HepG2 (cell line): Measurements from ENCODE around the gene MLLT11. TPM values are rescaled to one million over a fixed set of nuclear protein-coding genes. Genes with fewer than 3 reads are reported as not detected.

Experiments
- CBX1 ChIP-seq: IDR thresholded peaks from one replicate; pipeline ENCODE4 v1.6.1; 2016; ENCODE audit warnings: antibody characterized with exemption, low read depth
- CENPBD1 ChIP-seq: sonication (generic); formaldehyde crosslinking; IDR thresholded peaks from 2 replicates; pipeline ENCODE4 v1.8.0; 2022; ENCODE audit warnings: missing genetic modification reagents, low read depth, mild to moderate bottlenecking, borderline replicate concordance
- CENPT ChIP-seq: sonication (generic); formaldehyde crosslinking; IDR thresholded peaks from 2 replicates; pipeline ENCODE4 v1.8.0; 2022; ENCODE audit warnings: low read depth, mild to moderate bottlenecking, moderate library complexity, missing genetic modification reagents
- CTCF ChIP-seq: sonication (generic); formaldehyde crosslinking; IDR thresholded peaks from 2 replicates; pipeline ENCODE4 v1.5.0; 2020; ENCODE audit warnings: mild to moderate bottlenecking, missing genetic modification reagents, moderate library complexity
- ELK4 ChIP-seq: sonication (generic); formaldehyde crosslinking; IDR thresholded peaks from 2 replicates; pipeline ENCODE4 v1.9.0; 2021; ENCODE audit warnings: missing genetic modification reagents, borderline replicate concordance
- FOSL2 ChIP-seq: sonication (generic); formaldehyde crosslinking; IDR thresholded peaks from 2 replicates; pipeline ENCODE4 v1.4.0; 2020; ENCODE audit warnings: missing genetic modification reagents
- IKZF5 ChIP-seq: IDR thresholded peaks from 2 replicates; pipeline ENCODE4 v1.6.1; 2018; ENCODE audit warnings: missing genetic modification reagents, mild to moderate bottlenecking, missing compliant biosample characterization
- KDM5B ChIP-seq: sonication (generic); formaldehyde crosslinking; IDR thresholded peaks from 2 replicates; pipeline ENCODE4 v1.4.0; 2020; ENCODE audit warnings: missing genetic modification reagents, mild to moderate bottlenecking, borderline replicate concordance
- KLF6 ChIP-seq: IDR thresholded peaks from 2 replicates; pipeline ENCODE4 v1.8.0; 2016; ENCODE audit warnings: missing biosample characterization, missing genetic modification reagents
- NCOA5 ChIP-seq: sonication (generic); formaldehyde crosslinking; IDR thresholded peaks from 2 replicates; pipeline ENCODE4 v1.4.0; 2020; ENCODE audit warnings: missing genetic modification reagents
- NR1H2 ChIP-seq: sonication (generic); formaldehyde crosslinking; IDR thresholded peaks from 2 replicates; pipeline ENCODE4 v1.8.1; 2022; ENCODE audit warnings: low read depth, missing genetic modification reagents, borderline replicate concordance
- NR2F2 ChIP-seq: IDR thresholded peaks from 2 replicates; pipeline ENCODE4 v1.6.1; 2012; ENCODE audit warnings: low read depth, inconsistent platforms, borderline replicate concordance
- PHF8 ChIP-seq: sonication (generic); formaldehyde crosslinking; IDR thresholded peaks from 2 replicates; pipeline ENCODE4 v1.5.0; 2020; ENCODE audit warnings: missing genetic modification reagents
- REXO4 ChIP-seq: sonication (generic); formaldehyde crosslinking; IDR thresholded peaks from 2 replicates; pipeline ENCODE4 v1.8.0; 2022; ENCODE audit warnings: missing genetic modification reagents, mild to moderate bottlenecking, borderline replicate concordance
- RNF2 ChIP-seq: fragments of 450-650 bp; conservative IDR thresholded peaks from 2 replicates; pipeline ENCODE4 v1.6.1; 2016; ENCODE audit warnings: low read depth
- SATB2 ChIP-seq: sonication (generic); formaldehyde crosslinking; IDR thresholded peaks from 2 replicates; pipeline ENCODE4 v1.5.0; 2020; ENCODE audit warnings: missing genetic modification reagents
- SMAD9 ChIP-seq: sonication (generic); formaldehyde crosslinking; IDR thresholded peaks from 2 replicates; pipeline ENCODE4 v1.5.1; 2020; ENCODE audit warnings: mild to moderate bottlenecking, missing genetic modification reagents
- SMYD3 ChIP-seq: sonication (generic); formaldehyde crosslinking; IDR thresholded peaks from 2 replicates; pipeline ENCODE4 v1.8.1; 2023; ENCODE audit warnings: mild to moderate bottlenecking, missing genetic modification reagents
- SRSF1 ChIP-seq: fragments of 200-400 bp; formaldehyde crosslinking; optimal IDR thresholded peaks from 2 replicates; pipeline ENCODE3; 2017; ENCODE audit warnings: mild to moderate bottlenecking, low read depth, low read length, moderate library complexity
- THYN1 ChIP-seq: sonication (generic); formaldehyde crosslinking; IDR thresholded peaks from 2 replicates; pipeline ENCODE4 v1.8.1; 2023; ENCODE audit warnings: low read depth, mild to moderate bottlenecking, moderate library complexity, missing genetic modification reagents, borderline replicate concordance
- ZNF446 ChIP-seq: sonication (generic); formaldehyde crosslinking; IDR thresholded peaks from 2 replicates; pipeline ENCODE4 v1.5.0; 2020; ENCODE audit warnings: mild to moderate bottlenecking, missing genetic modification reagents
- ZNF550 ChIP-seq: sonication (generic); formaldehyde crosslinking; IDR thresholded peaks from 2 replicates; pipeline ENCODE4 v1.4.0; 2020; ENCODE audit warnings: mild to moderate bottlenecking, missing genetic modification reagents, borderline replicate concordance
- ZNF710 ChIP-seq: sonication (generic); formaldehyde crosslinking; IDR thresholded peaks from 2 replicates; pipeline ENCODE4 v1.5.0; 2020; ENCODE audit warnings: mild to moderate bottlenecking, missing genetic modification reagents, borderline replicate concordance
- polyA plus RNA-seq, 8 experiments: library from polyadenylated mRNA; depleted of rRNA in 3 of 8; stranded (reverse) in 7 of 8; unstranded in 1 of 8; fragments of >200 nt; fragmentation: Illumina TruSeq in 4 of 8; extraction: Trizol in 4 of 8; gene quantifications; 2 replicates each; pipeline versions ENCODE4 v1.2.1 to v1.2.3, GENCODE V29; 2011 to 2016; ENCODE audit warnings: low read depth in 4 of 8, missing spikeins in 1 of 8, mixed read lengths in 1 of 8; ENCODE audit not compliant: insufficient read depth in 1 of 8
- total RNA-seq, 5 experiments: library from RNA; depleted of rRNA; stranded (reverse); fragments of >200 nt; fragmentation: Illumina TruSeq; extraction: Trizol; gene quantifications; 2 replicates each; pipeline ENCODE4 v1.2.3, GENCODE V29; 2016; ENCODE audit warnings: low read depth in 1 of 5

Gene MLLT11
- total and polyA plus RNA-seq, 2 of the 13 experiments (the other 11 are each of a cell fraction or from before 2014, with no cell fraction given), result 0.21 to 0.22 TPM

- TF ChIP-seq CENPT (CRISPR knock-in tag), result no peak
- TF ChIP-seq SATB2 (CRISPR knock-in tag), result no peak
- TF ChIP-seq SMYD3 (CRISPR knock-in tag), result no peak
- no peak for TF ChIP-seq RNF2
- TF ChIP-seq ELK4 (CRISPR knock-in tag), result no peak
- TF ChIP-seq PHF8 (CRISPR knock-in tag), result peak; percentile 95
- TF ChIP-seq NR2F2, result no peak; the same call in 1 of the 2 replicates
- TF ChIP-seq ZNF710 (CRISPR knock-in tag), result peak; percentile 58; the same call in 1 of the 2 replicates
- TF ChIP-seq THYN1 (CRISPR knock-in tag), result no peak
- TF ChIP-seq IKZF5 (CRISPR knock-in tag), result peak; percentile 60; the same call in 1 of the 2 replicates
- TF ChIP-seq CTCF, result peak; percentile 89
- TF ChIP-seq FOSL2 (CRISPR knock-in tag), result peak; percentile 63
- no peak for TF ChIP-seq SMAD9
- peak; percentile 57 for TF ChIP-seq SRSF1
- peak; percentile 72 for TF ChIP-seq CBX1
- TF ChIP-seq KLF6 (CRISPR knock-in tag), result peak; percentile 91
- TF ChIP-seq REXO4 (CRISPR knock-in tag), result no peak
- no peak for TF ChIP-seq NCOA5 (CRISPR knock-in tag)
- no peak for TF ChIP-seq NR1H2 (CRISPR knock-in tag)
- TF ChIP-seq ZNF550 (CRISPR knock-in tag), result 0 out of 2 replicates have a peak, but pooled peaks have one; percentile 88
- TF ChIP-seq CENPBD1 (CRISPR knock-in tag), result no peak
- TF ChIP-seq KDM5B, result peak; percentile 70; the same call in 1 of the 2 replicates
- 0 out of 2 replicates have a peak, but pooled peaks have one; percentile 67 for TF ChIP-seq ZNF446 (CRISPR knock-in tag)
Observed at GRCh38 chr1:151059109-151060006, 839 bp upstream of the MLLT11 start, which contains the start of gene CDC42SE1 (continued).
